Measurements from ENCODE around the gene KCNE2.

DNA sequence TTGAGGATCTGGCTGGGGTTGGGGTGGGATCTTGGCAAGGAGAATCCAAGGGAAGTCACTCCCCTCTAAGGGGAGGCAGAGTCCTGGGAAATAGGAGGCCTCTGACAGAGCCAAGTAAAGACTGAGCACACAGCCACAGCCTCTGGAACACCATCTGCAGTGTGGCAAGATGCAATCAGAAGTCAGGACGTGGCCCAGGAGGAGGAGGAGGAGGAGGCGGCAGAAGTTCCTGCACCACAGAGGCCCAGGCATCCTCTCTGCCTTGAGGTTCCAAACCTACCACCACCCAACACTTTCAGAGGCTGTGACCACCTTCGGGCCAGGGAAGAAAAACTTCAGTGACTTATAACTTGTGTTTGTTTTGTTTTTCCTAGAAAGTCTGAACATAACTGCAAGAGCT, 23.7 kb upstream of the KCNE2 start:
- no peak for TF ChIP-seq CTCF (IDR thresholded peaks at IDR 0.05)
- TF ChIP-seq EZH2 (IDR thresholded peaks at IDR 0.05; ENCODE audit: borderline replicate concordance, insufficient read depth, low read depth, low read length, poor library complexity, severe bottlenecking) = no peak

Measured in B cell (primary cell).